K562 (cell line): ENCODE results near the gene EP300. TPM values are rescaled to one million over a fixed set of nuclear protein-coding genes. Genes with fewer than 3 reads are reported as not detected.

Experiments
- ASH1L ChIP-seq: fragments of 450-650 bp; IDR thresholded peaks from 2 replicates; pipeline ENCODE4 v1.6.1; 2018; ENCODE audit warnings: borderline replicate concordance, mild to moderate bottlenecking, low read depth; ENCODE audit not compliant: partially characterized antibody
- ETV5 ChIP-seq: sonication (generic); formaldehyde crosslinking; IDR thresholded peaks from 2 replicates; pipeline ENCODE4 v1.4.0; 2020; ENCODE audit warnings: low read depth, mild to moderate bottlenecking, missing genetic modification reagents
- MEF2A ChIP-seq: IDR thresholded peaks from 2 replicates; pipeline ENCODE4 v1.6.1; 2011; ENCODE audit warnings: low read depth, mild to moderate bottlenecking, low read length, moderate library complexity; ENCODE audit not compliant: control insufficient read depth
- NCOA6 ChIP-seq: fragments of 450-650 bp; IDR thresholded peaks from 2 replicates; pipeline ENCODE4 v1.6.1; 2017; ENCODE audit warnings: mild to moderate bottlenecking
- NR3C1 ChIP-seq: sonication (generic); formaldehyde crosslinking; IDR thresholded peaks from 2 replicates; pipeline ENCODE4 v1.8.1; 2022; ENCODE audit warnings: missing genetic modification reagents
- RHOXF2B ChIP-seq: fragments of 250-450 bp; sonication (Bioruptor Pico); conservative IDR thresholded peaks from 2 replicates; pipeline ENCODE4 v1.5.1; 2021
- SUPT5H ChIP-seq: fragments of 450-650 bp; IDR thresholded peaks from 2 replicates; pipeline ENCODE4 v1.6.1; 2016
- TBP ChIP-seq: optimal IDR thresholded peaks from 2 replicates; pipeline ENCODE3; 2011; ENCODE audit warnings: low read depth, low read length, improper control_type of control experiment
- ZBTB7A ChIP-seq: IDR thresholded peaks from 2 replicates; pipeline ENCODE4 v1.6.1; 2011; ENCODE audit warnings: low read depth, mild to moderate bottlenecking, low read length, moderate library complexity, borderline replicate concordance; ENCODE audit not compliant: control insufficient read depth
- ZNF184 ChIP-seq: sonication (generic); formaldehyde crosslinking; IDR thresholded peaks from 2 replicates; pipeline ENCODE4 v1.5.0; 2020; ENCODE audit warnings: missing genetic modification reagents
- ZNF444 ChIP-seq: fragments of 250-450 bp; sonication (Bioruptor Pico); IDR thresholded peaks from 2 replicates; pipeline ENCODE4 v1.4.0; 2020; ENCODE audit warnings: mild to moderate bottlenecking, moderate library complexity
- polyA plus RNA-seq, 8 experiments: library from polyadenylated mRNA; depleted of rRNA in 4 of 8; stranded (reverse) in 5 of 8; unstranded in 3 of 8; fragments of >200 nt; fragmentation: Nextera tagmentation in 2 of 8; fragmentation: Illumina TruSeq in 1 of 8; extraction: Ambion mirVana in 2 of 8; extraction: Trizol in 1 of 8; gene quantifications; 2 replicates each; pipeline versions ENCODE4 v1.2.1 to v1.2.3, GENCODE V29; 2011 to 2014; ENCODE audit warnings: inconsistent platforms in 1 of 8, missing spikeins in 1 of 8
- total RNA-seq, 7 experiments: library from RNA; depleted of rRNA in 6 of 7; stranded (reverse); fragments of >200 nt in 6 of 7; fragmentation: Illumina TruSeq in 2 of 7; extraction: Trizol in 2 of 7; gene quantifications; 2 replicates each; pipeline versions ENCODE4 v1.2.1 to v1.2.3, GENCODE V29; 2011 to 2021; ENCODE audit warnings: low replicate concordance in 1 of 7
- TF ChIP-seq, protein P1 (sequence below): fragments of 250-450 bp; sonication (Bioruptor Pico); IDR thresholded peaks from 2 replicates; pipeline ENCODE4 v1.5.0; 2021; ENCODE audit warnings: mild to moderate bottlenecking, borderline replicate concordance
- TF ChIP-seq, protein P2 (sequence below): sonication (generic); IDR thresholded peaks from 2 replicates; pipeline ENCODE4 v1.6.1; 2016
- TF ChIP-seq, protein P3 (sequence below): fragments of 200-400 bp; formaldehyde crosslinking; IDR thresholded peaks from 2 replicates; pipeline ENCODE4 v1.6.1; 2017; ENCODE audit warnings: mild to moderate bottlenecking, low read depth, low read length, moderate library complexity
- TF ChIP-seq, protein P4 (sequence below), 2 experiments: fragments of 450-650 bp; conservative IDR thresholded peaks; 2 replicates each; pipeline ENCODE4 v1.6.1; 2017; ENCODE audit warnings: mild to moderate bottlenecking in 2 of 2, moderate library complexity in 2 of 2
- TF ChIP-seq, protein P5 (sequence below), 2 experiments: fragments of 450-650 bp in 1 of 2; sonication (generic) in 1 of 2; formaldehyde crosslinking in 1 of 2; IDR thresholded peaks in 1 of 2; conservative IDR thresholded peaks in 1 of 2; 2 replicates each; pipeline versions ENCODE4 v1.6.1 to v1.8.1; 2016 to 2023; ENCODE audit warnings: mild to moderate bottlenecking in 2 of 2, moderate library complexity in 2 of 2, inconsistent platforms in 1 of 2, missing genetic modification reagents in 1 of 2
- TF ChIP-seq, protein P6 (sequence below): fragments of 450-650 bp; IDR thresholded peaks from 2 replicates; pipeline ENCODE4 v1.6.1; 2016; ENCODE audit warnings: low read depth, mild to moderate bottlenecking, moderate library complexity

The EP300 gene
- total and polyA plus RNA-seq, 9 of the 15 experiments (the other 6 are each of a cell fraction or from before 2014, with no cell fraction given), result 2.2 to 28.6 (median 10.9) TPM

DNA sequence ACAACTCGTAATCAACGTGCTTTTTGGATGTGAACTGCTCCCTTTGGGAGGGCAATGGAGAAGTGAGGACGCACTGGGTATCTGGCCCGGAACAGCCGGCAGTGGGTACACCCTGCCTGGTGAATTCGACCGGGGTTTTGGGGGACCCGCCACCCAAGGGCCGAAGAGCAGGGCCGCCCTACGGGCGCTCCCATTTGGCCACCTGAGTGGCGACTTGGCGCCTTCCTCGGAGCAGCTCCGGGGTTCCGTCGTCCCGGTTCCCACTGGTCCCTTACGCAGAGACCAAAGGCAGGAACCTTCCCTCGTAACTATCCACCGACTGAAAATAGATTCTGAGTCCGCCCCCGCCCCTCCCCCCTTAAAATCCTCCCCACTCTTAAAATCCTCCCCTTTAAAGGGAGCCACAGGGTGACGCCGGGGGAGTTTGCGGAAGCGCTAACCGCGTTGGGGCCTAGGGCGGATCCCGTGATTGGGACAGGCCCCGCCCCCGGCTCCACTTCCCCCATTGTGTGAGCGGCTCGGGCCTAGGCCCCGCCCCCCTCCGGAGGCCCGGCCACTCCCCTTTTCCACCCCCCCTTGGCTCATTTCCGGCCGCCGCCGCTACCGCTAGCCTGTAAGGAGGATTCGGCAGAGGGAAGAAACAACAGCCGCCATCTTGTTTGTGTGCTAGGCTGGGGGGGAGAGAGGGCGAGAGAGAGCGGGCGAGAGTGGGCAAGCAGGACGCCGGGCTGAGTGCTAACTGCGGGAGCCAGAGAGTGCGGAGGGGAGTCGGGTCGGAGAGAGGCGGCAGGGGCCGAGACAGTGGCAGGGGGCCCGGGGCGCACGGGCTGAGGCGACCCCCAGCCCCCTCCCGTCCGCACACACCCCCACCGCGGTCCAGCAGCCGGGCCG, 1.0 kb upstream of the EP300 start (continued):
- TF ChIP-seq, protein P1, sequence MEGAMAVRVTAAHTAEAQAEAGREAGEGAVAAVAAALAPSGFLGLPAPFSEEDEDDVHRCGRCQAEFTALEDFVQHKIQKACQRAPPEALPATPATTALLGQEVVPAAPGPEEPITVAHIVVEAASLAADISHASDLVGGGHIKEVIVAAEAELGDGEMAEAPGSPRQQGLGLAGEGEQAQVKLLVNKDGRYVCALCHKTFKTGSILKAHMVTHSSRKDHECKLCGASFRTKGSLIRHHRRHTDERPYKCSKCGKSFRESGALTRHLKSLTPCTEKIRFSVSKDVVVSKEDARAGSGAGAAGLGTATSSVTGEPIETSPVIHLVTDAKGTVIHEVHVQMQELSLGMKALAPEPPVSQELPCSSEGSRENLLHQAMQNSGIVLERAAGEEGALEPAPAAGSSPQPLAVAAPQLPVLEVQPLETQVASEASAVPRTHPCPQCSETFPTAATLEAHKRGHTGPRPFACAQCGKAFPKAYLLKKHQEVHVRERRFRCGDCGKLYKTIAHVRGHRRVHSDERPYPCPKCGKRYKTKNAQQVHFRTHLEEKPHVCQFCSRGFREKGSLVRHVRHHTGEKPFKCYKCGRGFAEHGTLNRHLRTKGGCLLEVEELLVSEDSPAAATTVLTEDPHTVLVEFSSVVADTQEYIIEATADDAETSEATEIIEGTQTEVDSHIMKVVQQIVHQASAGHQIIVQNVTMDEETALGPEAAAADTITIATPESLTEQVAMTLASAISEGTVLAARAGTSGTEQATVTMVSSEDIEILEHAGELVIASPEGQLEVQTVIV (CRISPR knock-in tag), result no peak
- TF ChIP-seq, protein P2, sequence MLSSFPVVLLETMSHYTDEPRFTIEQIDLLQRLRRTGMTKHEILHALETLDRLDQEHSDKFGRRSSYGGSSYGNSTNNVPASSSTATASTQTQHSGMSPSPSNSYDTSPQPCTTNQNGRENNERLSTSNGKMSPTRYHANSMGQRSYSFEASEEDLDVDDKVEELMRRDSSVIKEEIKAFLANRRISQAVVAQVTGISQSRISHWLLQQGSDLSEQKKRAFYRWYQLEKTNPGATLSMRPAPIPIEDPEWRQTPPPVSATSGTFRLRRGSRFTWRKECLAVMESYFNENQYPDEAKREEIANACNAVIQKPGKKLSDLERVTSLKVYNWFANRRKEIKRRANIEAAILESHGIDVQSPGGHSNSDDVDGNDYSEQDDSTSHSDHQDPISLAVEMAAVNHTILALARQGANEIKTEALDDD, result no peak
- TF ChIP-seq SUPT5H, result peak; percentile 91
- TF ChIP-seq, protein P3, sequence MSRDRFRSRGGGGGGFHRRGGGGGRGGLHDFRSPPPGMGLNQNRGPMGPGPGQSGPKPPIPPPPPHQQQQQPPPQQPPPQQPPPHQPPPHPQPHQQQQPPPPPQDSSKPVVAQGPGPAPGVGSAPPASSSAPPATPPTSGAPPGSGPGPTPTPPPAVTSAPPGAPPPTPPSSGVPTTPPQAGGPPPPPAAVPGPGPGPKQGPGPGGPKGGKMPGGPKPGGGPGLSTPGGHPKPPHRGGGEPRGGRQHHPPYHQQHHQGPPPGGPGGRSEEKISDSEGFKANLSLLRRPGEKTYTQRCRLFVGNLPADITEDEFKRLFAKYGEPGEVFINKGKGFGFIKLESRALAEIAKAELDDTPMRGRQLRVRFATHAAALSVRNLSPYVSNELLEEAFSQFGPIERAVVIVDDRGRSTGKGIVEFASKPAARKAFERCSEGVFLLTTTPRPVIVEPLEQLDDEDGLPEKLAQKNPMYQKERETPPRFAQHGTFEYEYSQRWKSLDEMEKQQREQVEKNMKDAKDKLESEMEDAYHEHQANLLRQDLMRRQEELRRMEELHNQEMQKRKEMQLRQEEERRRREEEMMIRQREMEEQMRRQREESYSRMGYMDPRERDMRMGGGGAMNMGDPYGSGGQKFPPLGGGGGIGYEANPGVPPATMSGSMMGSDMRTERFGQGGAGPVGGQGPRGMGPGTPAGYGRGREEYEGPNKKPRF, result no peak
- TF ChIP-seq NCOA6, result no peak
- TF ChIP-seq, protein P4, sequence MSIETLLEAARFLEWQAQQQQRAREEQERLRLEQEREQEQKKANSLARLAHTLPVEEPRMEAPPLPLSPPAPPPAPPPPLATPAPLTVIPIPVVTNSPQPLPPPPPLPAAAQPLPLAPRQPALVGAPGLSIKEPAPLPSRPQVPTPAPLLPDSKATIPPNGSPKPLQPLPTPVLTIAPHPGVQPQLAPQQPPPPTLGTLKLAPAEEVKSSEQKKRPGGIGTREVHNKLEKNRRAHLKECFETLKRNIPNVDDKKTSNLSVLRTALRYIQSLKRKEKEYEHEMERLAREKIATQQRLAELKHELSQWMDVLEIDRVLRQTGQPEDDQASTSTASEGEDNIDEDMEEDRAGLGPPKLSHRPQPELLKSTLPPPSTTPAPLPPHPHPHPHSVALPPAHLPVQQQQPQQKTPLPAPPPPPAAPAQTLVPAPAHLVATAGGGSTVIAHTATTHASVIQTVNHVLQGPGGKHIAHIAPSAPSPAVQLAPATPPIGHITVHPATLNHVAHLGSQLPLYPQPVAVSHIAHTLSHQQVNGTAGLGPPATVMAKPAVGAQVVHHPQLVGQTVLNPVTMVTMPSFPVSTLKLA (conservative IDR thresholded peaks at IDR 0.05), result peak in 1 of 2 experiments; percentile 67; a peak in 2 of 4 replicates
- TF ChIP-seq ETV5 (CRISPR knock-in tag), result peak; percentile 88; the same call in 1 of the 2 replicates
- TF ChIP-seq, protein P5, sequence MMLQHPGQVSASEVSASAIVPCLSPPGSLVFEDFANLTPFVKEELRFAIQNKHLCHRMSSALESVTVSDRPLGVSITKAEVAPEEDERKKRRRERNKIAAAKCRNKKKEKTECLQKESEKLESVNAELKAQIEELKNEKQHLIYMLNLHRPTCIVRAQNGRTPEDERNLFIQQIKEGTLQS (IDR thresholded peaks at IDR 0.05), result peak; percentile 10; the same call in 1 of the 2 replicates
- TF ChIP-seq, protein P5 (CRISPR knock-in tag; conservative IDR thresholded peaks at IDR 0.05), result no peak
- no peak for TF ChIP-seq RHOXF2B
- no peak for TF ChIP-seq ASH1L
- TF ChIP-seq TBP, result peak; percentile 65
- no peak for TF ChIP-seq NR3C1
- TF ChIP-seq, protein P6, sequence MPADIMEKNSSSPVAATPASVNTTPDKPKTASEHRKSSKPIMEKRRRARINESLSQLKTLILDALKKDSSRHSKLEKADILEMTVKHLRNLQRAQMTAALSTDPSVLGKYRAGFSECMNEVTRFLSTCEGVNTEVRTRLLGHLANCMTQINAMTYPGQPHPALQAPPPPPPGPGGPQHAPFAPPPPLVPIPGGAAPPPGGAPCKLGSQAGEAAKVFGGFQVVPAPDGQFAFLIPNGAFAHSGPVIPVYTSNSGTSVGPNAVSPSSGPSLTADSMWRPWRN, result no peak
- TF ChIP-seq ZNF444 (CRISPR knock-in tag), result no peak
- peak; percentile 9; the same call in 1 of the 2 replicates for TF ChIP-seq MEF2A
- peak; percentile 91 for TF ChIP-seq ZBTB7A
- no peak for TF ChIP-seq ZNF184 (CRISPR knock-in tag)
